GM21723 (cell line): ENCODE measurements around the gene FGR.

Experiments used
- ATAC-seq: cut with Tn5 transposase; IDR thresholded peaks from one replicate; pipeline ENCODE4 v1.9.1; 2021; ENCODE audit warnings: mild to moderate bottlenecking, moderate library complexity; ENCODE audit not compliant: unreplicated experiment

FGR gene

DNA sequence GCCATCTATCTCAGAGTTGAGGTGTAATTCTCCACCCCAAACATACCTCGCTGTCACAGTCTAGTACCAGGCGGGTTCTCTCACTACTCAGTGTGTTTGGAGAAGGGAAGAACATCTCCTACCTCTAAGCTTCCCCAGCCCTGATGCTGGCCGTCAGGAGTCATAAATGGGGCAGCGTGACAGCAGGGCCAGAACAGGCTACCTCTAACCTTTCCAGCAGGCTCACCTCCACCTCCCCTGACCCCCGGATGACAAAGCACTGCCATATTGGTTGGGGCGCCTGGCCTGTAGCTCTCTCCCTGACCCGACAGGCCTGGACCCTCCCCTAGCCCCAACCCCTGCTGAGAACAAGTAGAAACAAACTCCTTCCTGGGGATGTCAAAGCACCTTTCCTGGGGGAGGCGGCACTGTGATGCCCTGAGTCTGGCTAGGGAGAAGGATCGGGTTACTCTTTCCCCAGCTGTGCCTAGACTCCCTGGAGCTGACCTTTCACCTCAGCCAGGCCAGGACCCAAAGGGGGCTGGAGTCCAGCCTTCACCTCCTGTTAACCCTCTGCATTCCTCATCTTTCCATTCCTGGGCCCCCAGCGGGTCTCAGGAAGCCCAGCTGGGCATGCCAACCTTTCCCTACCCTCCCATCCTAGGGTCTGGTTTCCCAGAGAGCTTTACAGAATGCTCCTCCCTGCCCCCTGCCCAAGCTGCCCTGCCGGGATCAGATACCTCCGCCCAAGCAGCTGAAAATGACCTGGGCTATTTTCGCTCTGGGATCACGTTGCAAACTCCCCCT lies 65.3 kb downstream of the FGR start:
- no peak for ATAC-seq

DNA sequence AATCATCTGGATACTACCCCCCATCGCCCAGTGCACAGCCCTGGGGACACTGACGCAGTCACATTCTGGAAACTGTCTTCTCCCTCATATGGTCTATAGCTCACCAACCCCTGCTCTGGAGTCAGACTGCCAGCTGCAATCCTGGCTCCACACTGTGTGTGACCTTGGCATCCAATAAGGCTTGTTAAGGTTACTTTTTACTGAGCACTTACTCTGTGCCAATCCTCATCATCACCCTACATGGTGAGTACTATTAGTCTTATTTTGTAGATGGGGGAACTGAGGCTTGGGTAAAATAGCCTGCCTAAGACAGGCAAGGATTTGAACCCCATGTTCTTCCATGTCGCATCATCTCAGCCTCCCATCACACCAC lies 65.9 kb downstream of the FGR start:
- ATAC-seq: no peak

DNA sequence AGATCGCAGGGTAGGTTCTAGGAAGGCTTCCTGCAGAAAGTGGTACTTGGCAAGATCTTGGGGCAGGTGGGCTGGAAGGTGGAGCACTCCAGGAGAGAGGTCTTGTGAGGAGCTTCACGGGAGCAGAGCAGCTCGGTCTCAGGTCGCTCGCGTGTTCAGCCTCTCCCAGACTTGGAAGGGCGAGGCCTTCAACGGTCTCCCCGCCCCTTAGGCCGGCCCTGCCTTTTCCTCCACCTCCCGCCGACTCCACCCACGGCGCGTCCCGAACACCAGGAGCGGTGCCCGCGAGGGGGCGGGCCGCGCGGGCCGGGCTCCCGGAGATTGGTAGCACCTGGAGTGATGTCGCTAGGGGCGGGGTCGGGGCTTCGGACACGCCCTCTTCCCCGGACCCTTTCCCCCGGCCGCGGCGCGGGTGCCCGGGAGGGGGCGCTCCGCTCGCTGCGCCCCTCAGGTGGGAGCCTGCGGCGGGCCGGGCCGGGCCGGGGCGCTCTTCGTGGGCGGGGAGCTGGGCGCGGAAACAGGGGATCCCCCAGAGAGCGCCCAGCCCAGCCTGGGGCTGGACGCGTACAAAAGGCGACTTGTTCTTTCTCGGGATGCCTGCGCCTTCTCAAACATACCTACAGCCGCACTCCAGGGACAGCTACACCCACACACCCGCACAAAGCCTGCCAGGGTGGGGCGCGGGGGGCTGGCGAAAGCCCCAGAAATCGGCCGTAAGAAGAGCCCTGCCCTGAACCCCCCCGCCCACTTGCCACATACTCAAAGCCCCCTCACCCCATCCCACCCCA lies 66.5 kb downstream of the FGR start:
- peak; percentile 85 for ATAC-seq

DNA sequence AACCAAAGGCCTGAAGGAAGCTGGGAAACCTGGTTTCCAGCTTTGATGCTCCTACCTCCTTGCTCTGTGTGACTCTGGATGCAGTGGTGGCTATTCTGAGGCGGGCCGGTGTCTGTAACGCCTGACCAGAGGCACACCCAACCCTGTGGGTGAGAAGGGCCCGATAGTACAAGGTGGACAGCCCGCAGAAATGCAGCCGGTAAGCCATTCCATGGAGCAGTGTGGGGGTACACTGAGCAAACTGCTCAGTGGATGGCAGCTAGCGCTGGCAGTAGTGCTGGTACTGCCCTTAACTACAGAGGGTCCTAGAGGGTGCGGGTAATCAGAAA lies 67.0 kb downstream of the FGR start:
- no peak for ATAC-seq

DNA sequence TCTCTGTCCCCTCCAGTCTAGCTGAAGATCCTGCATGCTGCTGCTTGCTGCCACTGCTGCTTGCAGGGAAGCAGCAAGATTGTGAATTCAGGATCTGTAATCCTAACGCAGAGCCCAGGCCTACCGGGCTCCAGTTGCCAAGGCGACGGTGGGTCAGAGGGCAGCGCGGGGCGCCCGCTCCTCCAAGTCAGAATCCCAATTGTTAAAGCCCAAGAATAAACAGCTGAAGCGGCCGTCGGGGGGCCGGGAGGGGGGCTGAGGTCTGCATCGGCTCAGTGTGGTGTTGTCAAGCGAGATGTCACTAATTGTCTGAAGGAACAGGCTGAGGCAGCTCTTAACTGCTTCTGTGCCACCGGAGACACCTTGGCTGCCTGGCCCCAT lies 67.8 kb downstream of the FGR start:
- no peak for ATAC-seq

DNA sequence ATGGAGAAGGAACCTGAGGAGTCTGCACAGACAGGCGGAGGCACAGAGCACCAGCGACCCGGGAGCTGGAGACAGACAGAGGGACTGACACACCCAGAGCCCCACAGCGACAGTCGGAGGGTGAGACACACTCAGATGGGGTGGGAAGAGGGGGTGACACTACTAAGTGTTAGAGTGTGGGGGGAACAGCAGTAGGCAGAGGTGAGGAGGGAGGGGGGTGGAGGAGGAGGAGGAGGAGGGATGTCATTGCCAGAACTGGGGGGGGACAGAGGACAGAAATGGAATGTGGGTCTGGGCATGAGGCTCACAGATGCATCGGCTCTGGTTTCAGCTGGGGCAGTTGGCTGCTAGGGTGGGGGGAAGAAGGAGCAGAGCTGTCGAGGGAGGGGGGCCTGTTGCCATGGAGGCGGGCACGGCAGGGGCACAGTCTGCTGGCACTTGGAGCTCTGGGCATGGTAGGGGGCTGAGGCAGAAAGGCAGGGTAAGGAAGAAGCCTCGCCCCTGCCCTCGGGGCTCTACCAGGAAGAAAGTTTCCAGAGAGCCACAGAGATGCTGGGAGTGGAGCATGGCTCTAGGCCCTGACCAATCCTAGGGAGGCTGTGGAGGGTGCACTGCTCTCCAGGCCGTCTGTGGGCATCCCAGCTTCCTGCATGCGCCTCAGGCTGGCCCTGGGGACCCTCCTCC lies 68.4 kb downstream of the FGR start:
- ATAC-seq: no peak

DNA sequence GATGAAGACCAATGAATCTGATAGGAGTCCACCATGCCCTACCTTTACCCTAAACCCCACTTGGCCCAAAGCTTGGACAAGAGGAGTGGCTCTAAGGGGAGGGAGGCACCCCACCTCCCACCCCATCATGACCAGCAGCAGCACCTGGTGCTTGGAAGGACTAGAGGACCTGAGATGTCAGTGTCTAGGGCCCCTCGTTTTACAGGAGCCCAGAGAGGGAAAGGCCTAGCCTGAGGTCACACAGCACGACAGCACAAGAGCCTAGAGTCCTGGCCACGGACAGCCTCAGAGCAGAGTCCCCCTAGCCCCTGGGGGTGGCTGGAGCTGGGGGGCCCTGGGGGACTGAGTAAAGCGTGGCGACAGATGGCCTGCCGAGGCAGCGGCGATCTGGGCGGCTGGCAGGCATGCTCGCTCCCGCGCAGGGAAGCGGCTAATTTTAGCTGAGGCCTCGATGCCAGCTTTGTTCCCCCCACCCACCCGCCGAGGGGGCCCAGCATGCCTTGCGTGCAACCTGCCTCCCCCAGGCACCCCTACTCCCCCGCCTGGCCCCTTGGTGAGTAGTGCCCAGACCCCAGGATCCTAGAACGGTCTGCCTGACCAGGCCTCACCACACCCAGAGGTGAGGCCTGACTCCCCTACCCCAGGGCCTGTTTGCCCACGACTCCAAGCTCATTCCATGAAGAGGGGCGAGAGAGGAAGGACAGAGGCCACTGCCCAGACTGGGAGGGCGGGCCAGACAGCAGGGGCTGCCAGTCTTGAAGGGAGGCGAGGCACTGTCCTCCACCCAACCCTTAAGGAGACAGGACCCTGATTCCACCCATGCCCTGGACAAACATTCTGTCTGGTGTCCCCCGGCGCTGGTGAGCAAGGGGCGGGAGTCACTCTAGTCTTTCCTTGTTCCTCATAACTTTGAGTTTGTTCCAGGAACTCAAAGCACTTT lies 70.0 kb downstream of the FGR start:
- ATAC-seq: no peak

DNA sequence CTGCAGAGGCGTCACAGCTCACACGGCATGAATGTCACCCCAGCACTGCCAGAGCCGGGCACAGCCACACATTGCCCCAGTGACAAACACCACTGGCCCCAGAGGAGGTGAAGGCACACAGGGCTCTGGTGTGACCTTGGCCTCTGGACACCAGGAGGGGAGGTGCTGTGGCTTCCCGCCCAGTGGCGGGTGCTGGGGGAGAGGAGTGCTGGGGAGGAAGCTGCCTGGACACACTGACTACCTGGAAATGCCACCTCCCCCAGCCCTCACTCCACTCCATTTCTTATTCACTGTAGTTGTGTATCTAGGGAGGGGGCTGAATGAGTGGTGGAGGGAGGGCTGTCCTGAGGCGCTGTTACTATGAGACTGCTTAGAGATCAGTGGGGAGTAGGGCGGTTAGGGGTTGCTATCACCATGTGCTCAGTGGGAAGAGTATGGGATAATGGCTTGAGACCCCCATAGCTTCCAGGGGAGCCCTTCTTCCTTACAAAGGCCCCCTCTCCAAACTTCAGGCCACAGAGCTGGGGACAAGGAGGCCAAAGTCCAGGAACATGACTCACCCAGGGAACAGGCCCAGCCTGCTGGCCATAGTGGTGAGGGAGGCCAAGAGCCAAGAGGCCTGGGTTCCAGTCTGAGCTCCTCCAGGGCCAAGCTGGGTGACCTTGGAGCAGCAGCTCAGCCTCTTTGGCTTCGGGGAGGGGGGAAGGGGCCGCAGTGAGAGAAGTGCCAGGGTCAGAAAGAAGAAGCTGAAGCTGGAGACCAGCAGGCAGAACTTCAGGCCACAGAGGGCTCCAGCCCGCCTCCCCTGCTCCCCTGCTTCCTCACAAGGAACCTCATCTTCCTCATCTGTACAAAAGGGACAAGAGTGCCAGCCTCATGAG lies 71.2 kb downstream of the FGR start:
- no peak for ATAC-seq

DNA sequence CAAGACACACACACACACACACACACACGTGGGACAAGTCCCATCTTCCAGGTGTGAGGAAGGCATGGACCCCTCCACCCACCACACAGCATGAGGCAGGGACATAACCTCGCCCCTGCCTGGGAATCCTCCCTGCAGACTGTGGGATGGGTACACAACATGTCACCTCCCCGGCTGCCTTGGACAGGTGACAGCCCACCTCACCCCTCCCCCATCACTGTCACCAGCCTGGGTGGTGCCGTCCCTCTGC lies 71.7 kb downstream of the FGR start:
- no peak for ATAC-seq

DNA sequence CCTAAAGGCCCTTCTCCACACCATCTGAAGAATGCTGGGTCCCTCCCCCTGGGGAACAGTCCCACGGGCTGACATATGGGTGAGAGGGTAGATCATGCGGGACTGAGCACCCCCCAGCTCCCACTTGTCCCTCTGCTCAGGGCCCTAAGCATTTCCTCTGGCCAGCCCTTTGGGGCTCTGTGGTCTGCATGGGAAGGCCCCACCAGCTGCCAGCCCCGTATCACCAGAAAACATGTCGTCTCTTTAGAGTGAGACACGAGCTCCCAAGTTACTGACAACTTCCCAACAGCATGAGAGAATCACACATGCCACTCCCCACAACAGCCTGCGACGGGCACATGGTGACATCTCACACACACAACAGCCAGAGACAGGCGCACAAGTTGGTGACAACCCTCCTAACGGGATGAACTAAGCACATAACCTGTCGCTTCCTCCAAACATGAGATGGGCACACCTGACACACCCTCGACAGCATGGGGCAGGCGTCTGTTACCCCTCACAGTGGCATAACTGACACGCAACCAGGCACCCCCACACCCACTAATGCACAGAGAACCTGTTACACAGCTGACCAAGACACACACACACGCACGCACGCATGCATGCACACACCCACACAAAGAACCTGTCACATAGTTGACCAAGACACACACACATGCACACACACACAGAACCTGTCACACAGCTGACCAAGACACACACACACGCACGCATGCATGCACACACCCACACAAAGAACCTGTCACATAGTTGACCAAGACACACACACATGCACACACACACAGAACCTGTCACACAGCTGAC lies 72.2 kb downstream of the FGR start:
- no peak for ATAC-seq
